RWPE2 (cell line): Measurements from ENCODE around the gene ARL8B.

Source experiments
- ATAC-seq: fragments of 200-7000 bp; cut with Tn5 transposase; 3 replicates; pipeline ENCODE4 v1.9.1; 2021; ENCODE audit warnings: low read depth
- DNase-seq: peaks from one replicate; pipeline ENCODE4 v3.0.0-alpha.2; 2020; ENCODE audit warnings: low spot score
- H3K27ac ChIP-seq: fragments of 450-650 bp; 2 replicates; pipeline ENCODE4 v1.5.1; 2017; ENCODE audit warnings: mild to moderate bottlenecking; ENCODE audit not compliant: poor library complexity, severe bottlenecking
- H3K27me3 ChIP-seq: fragments of 250-450 bp; sonication (Bioruptor Pico); 2 replicates; pipeline ENCODE4 v1.5.1; 2021; ENCODE audit warnings: mild to moderate bottlenecking, moderate library complexity; ENCODE audit not compliant: insufficient read depth, poor library complexity, severe bottlenecking
- H3K36me3 ChIP-seq: fragments of 250-450 bp; sonication (Bioruptor Pico); 2 replicates; pipeline ENCODE4 v1.5.1; 2020; ENCODE audit warnings: low read depth, mild to moderate bottlenecking, moderate library complexity
- H3K4me1 ChIP-seq: fragments of 250-450 bp; sonication (Bioruptor Pico); 2 replicates; pipeline ENCODE4 v1.5.1; 2021; ENCODE audit warnings: mild to moderate bottlenecking, moderate library complexity; ENCODE audit not compliant: insufficient read depth, poor library complexity, severe bottlenecking
- H3K4me3 ChIP-seq: fragments of 250-450 bp; sonication (Bioruptor Pico); 2 replicates; pipeline ENCODE4 v1.5.1; 2021; ENCODE audit warnings: mild to moderate bottlenecking, moderate library complexity; ENCODE audit not compliant: severe bottlenecking
- H3K9me3 ChIP-seq: fragments of 250-450 bp; sonication (Bioruptor Pico); 2 replicates; pipeline ENCODE4 v1.5.1; 2021; ENCODE audit warnings: mild to moderate bottlenecking, moderate library complexity; ENCODE audit not compliant: severe bottlenecking
- CTCF ChIP-seq: fragments of 450-650 bp; IDR thresholded peaks from one replicate; pipeline ENCODE4 v1.5.1; 2017; ENCODE audit warnings: mild to moderate bottlenecking, moderate library complexity; ENCODE audit not compliant: poor library complexity, severe bottlenecking

Gene ARL8B

DNA sequence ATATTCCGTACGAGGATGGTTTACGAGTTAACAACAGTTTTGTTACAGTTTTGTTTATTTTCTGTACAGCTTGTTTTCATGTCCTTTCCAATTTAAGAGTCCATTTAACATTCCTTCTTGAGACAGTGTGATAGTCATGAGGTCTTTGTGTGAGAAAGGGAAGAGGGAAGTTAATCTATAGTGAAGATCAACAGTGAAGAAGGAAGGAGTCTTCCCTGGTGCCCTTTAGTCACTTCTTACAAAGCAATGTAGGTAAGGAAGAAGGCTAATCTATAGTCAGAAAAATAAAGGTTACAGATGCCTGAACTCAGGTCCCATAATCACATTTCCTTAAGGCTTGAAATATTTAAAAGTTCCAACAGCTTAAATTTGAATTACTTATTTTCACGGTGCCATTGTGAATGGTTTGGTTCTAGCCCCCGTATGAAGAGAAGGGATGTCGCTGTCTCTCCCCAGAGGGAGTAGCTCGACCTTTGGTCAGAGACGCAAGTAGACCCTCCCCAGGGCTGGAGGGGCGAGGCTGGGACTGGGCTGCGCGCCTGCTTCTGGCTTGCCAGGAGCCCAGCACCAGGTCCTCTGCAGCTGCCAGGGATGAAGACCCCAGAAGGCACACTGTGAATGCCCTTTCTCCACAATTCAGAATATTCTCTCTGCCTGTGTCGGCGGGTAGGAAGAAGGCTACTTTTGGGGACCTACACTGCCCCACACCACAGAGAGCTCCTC is 100.4 kb downstream of the ARL8B start:
- DNase-seq: no peak
- H3K27ac ChIP-seq: no peak overlapping the region
- TF ChIP-seq CTCF: no peak
- peaks cover 2% of the 10 kb centered on the region for H3K9me3 ChIP-seq
- no peaks in the 10 kb centered on the region for H3K27me3 ChIP-seq
- ATAC-seq: no peak
- peaks cover 21% of the 10 kb centered on the region for H3K36me3 ChIP-seq
- H3K4me1 ChIP-seq: no peaks in the 10 kb centered on the region
- no peak overlapping the region for H3K4me3 ChIP-seq

DNA sequence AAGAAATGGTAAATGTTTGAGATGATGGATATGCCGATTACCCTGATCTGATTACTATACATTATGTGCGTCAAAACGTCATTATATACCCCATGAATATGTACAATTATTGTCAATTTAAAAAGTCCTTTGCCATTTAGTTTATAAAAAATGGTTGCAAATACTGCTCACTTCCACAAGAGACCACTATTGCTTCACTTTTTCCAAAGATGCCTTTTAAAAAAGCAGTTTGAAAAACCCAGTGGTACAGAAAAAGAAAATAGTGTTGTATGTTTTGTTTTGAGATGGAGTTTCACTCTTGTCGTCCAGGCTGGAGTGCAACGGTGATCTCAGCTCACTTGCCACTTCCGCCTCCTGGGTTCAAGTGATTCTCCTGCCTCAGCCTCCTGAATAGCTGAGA is 104.7 kb downstream of the ARL8B start:
- DNase-seq (no peak), ATAC-seq (no peak)
- Histone ChIP-seq H3K4me1 (no peaks in the 10 kb centered on the region), H3K27me3 (no peaks in the 10 kb centered on the region), H3K36me3 (no peaks in the 10 kb centered on the region), H3K9me3 (peaks cover 2% of the 10 kb centered on the region), H3K27ac (no peak overlapping the region), H3K4me3 (no peak overlapping the region)
- TF ChIP-seq CTCF: peak; percentile 67

- DNase-seq: no peak
- no peaks in the 10 kb centered on the region for H3K36me3 ChIP-seq
- H3K27ac ChIP-seq: no peak overlapping the region
- H3K4me3 ChIP-seq: no peak overlapping the region
- no peaks in the 10 kb centered on the region for H3K4me1 ChIP-seq
- no peak for ATAC-seq
- no peak for TF ChIP-seq CTCF
- H3K9me3 ChIP-seq: peaks cover 2% of the 10 kb centered on the region
- H3K27me3 ChIP-seq: no peaks in the 10 kb centered on the region
Measured at GRCh38 chr3:5227812-5228211, 105.7 kb downstream of the ARL8B start.

GRCh38 chr3:5229414-5229813 is 107.3 kb downstream of the ARL8B start:
- Histone ChIP-seq H3K27me3 (no peaks in the 10 kb centered on the region), H3K36me3 (no peaks in the 10 kb centered on the region), H3K9me3 (peaks cover 2% of the 10 kb centered on the region), H3K4me1 (no peaks in the 10 kb centered on the region), H3K27ac (no peak overlapping the region), H3K4me3 (no peak overlapping the region)
- no peak for TF ChIP-seq CTCF
- DNase-seq (no peak), ATAC-seq (peak; percentile 5; the same call in 1 of the 3 replicates)
